B cell (primary cell): ENCODE data around the gene ARID4B.

ENCODE experiments used
- EZH2 ChIP-seq: IDR thresholded peaks from 2 replicates; pipeline ENCODE4 v1.6.1; 2012; ENCODE audit warnings: borderline replicate concordance, low read depth, mild to moderate bottlenecking, moderate library complexity, low read length; ENCODE audit not compliant: insufficient read depth, poor library complexity, severe bottlenecking
- TF ChIP-seq, protein P1 (sequence below): fragments of 200-600 bp; IDR thresholded peaks from one replicate; pipeline ENCODE4 v1.8.0; 2022; ENCODE audit warnings: antibody characterized with exemption, mild to moderate bottlenecking

DNA sequence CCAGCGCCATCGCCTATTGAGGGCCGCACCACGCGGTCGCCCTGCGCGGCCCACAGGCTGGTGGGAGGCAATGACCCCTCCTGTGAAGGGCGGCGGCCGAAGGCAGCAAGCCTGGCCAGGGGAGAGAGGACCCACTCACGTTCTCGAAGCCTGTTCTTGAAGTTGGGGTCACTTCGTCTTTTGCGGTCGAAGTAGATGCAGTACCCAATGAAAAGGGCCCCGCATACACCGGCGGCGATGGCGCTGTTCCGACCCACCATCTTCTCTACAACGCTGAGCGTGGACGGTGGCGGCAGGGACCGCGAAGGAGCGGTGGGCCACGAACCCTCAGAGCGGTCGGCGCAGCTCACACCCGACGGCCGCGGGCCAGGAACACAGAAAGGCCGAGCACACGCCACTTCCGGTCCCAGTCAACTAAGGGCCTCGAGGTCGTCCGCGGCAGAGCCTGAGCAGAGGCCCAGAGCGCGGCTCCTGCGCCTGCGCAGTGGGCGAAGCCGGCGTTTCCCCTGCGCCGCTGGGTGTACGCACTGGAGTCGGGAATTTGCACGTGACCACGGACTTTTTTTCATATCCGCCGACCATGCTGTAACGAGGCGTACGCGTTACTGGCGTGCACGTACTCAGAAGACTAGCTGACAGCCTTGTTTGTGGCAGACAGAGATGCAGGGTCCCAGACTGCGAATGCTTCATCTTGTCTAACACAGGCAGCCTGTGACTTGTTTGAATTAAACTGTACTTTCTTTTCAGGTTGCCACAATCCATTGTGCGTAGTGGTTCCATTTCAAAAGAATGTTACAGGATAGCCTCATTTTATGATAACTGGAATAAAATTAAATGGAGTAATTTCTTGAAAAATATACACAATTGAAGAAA, 199.3 kb downstream of the ARID4B start, which contains the start of gene TOMM20:
- TF ChIP-seq, protein P1, sequence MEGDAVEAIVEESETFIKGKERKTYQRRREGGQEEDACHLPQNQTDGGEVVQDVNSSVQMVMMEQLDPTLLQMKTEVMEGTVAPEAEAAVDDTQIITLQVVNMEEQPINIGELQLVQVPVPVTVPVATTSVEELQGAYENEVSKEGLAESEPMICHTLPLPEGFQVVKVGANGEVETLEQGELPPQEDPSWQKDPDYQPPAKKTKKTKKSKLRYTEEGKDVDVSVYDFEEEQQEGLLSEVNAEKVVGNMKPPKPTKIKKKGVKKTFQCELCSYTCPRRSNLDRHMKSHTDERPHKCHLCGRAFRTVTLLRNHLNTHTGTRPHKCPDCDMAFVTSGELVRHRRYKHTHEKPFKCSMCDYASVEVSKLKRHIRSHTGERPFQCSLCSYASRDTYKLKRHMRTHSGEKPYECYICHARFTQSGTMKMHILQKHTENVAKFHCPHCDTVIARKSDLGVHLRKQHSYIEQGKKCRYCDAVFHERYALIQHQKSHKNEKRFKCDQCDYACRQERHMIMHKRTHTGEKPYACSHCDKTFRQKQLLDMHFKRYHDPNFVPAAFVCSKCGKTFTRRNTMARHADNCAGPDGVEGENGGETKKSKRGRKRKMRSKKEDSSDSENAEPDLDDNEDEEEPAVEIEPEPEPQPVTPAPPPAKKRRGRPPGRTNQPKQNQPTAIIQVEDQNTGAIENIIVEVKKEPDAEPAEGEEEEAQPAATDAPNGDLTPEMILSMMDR = no peak
- TF ChIP-seq EZH2 = no peak
